BLaER1 treated with 17β-estradiol and CSF1 and Interleukin-3, amounts not matched to agents 10 nM and 100 nM (cell line): ENCODE measurements around the gene ARHGAP4.

ENCODE experiments used
- H3K27ac ChIP-seq, 11 experiments: shearing (Covaris generic); formaldehyde crosslinking; 2 replicates each; pipeline ENCODE4 v1.8.1; 2022
- H3K27me3 ChIP-seq, 11 experiments: shearing (Covaris generic); formaldehyde crosslinking; 2 replicates each; pipeline ENCODE4 v1.8.1; 2022
- H3K36me3 ChIP-seq, 11 experiments: shearing (Covaris generic); formaldehyde crosslinking; 2 replicates each; pipeline ENCODE4 v1.8.1; 2022
- H3K4me1 ChIP-seq, 10 experiments: shearing (Covaris generic); formaldehyde crosslinking; 2 replicates each; pipeline ENCODE4 v1.8.1; 2022
- H3K4me2 ChIP-seq, 11 experiments: shearing (Covaris generic); formaldehyde crosslinking; 2 replicates each; pipeline ENCODE4 v1.8.1; 2022
- H3K4me3 ChIP-seq, 10 experiments: shearing (Covaris generic); formaldehyde crosslinking; 2 replicates each; pipeline ENCODE4 v1.8.1; 2022
- H3K9ac ChIP-seq, 11 experiments: shearing (Covaris generic); formaldehyde crosslinking; 2 replicates each; pipeline ENCODE4 v1.8.1; 2022
- H3K9me3 ChIP-seq, 11 experiments: shearing (Covaris generic); formaldehyde crosslinking; replicated peaks in 1 of 11; 2 replicates each; pipeline ENCODE4 v1.8.1; 2022
- H4K20me1 ChIP-seq, 11 experiments: shearing (Covaris generic); formaldehyde crosslinking; 2 replicates each; pipeline ENCODE4 v1.8.1; 2022
- Cebpa-rat ChIP-seq, 11 experiments: shearing (Covaris generic); IDR thresholded peaks; 2 replicates each; pipeline ENCODE4 v1.8.1; 2022

Gene ARHGAP4

GRCh38 chrX:153882557-153882956 lies 43.5 kb downstream of the ARHGAP4 start:
- Histone ChIP-seq H3K4me2 (peak overlapping the region; percentile 54 to 93 (median 74)), H3K27ac (no peak overlapping the region), H3K4me3 (no peak overlapping the region), H3K4me1 (peaks cover 79 to 91% (median 82%) of the 10 kb centered on the region in 10 experiments), H3K9me3 (peaks cover 0 to 20% (median 6%) of the 10 kb centered on the region in 11 experiments; a peak in 7 of 22 replicates), H3K27me3 (peaks cover 79 to 99% (median 98%) of the 10 kb centered on the region in 11 experiments), H4K20me1 (peaks cover 0 to 91% (median 49%) of the 10 kb centered on the region in 11 experiments; a peak in 17 of 22 replicates), H3K36me3 (no peaks in the 10 kb centered on the region), H3K9ac (peak overlapping the region in 4 of 11 experiments; percentile 39 to 56 (median 42); a peak in 3 of 22 replicates)
- TF ChIP-seq Cebpa-rat (IDR thresholded peaks at IDR 0.05) = no peak

- Histone ChIP-seq H3K4me1 (peaks cover 79 to 92% (median 85%) of the 10 kb centered on the region in 10 experiments), H3K9ac (peak overlapping the region in 3 of 11 experiments; percentile 4 to 26 (median 18); a peak in 1 of 22 replicates), H4K20me1 (peaks cover 0 to 88% (median 49%) of the 10 kb centered on the region in 11 experiments; a peak in 17 of 22 replicates), H3K27ac (peak overlapping the region in 3 of 11 experiments; percentile 14 to 38 (median 25); a peak in 2 of 22 replicates), H3K4me2 (peak overlapping the region; percentile 54 to 93 (median 74); a peak in 21 of 22 replicates), H3K27me3 (peaks cover 79 to 97% (median 95%) of the 10 kb centered on the region in 11 experiments), H3K4me3 (no peak overlapping the region), H3K9me3 (peaks cover 0 to 18% (median 6%) of the 10 kb centered on the region in 11 experiments; a peak in 6 of 22 replicates), H3K36me3 (no peaks in the 10 kb centered on the region)
- TF ChIP-seq Cebpa-rat (IDR thresholded peaks at IDR 0.05) = no peak
Measured at GRCh38 chrX:153882086-153882498, 44.0 kb downstream of the ARHGAP4 start.

GRCh38 chrX:153881281-153881680 lies 44.8 kb downstream of the ARHGAP4 start:
- Histone ChIP-seq H3K4me3 (no peak overlapping the region; a peak in 1 of 20 replicates), H3K27ac (peak overlapping the region in 1 of 11 experiments; percentile 22; a peak in 1 of 22 replicates), H3K9me3 (peaks cover 0 to 10% (median under 1%) of the 10 kb centered on the region in 11 experiments; a peak in 4 of 22 replicates), H4K20me1 (peaks cover 0 to 81% (median 49%) of the 10 kb centered on the region in 11 experiments; a peak in 17 of 22 replicates), H3K4me1 (peaks cover 81 to 95% (median 87%) of the 10 kb centered on the region in 10 experiments), H3K4me2 (peak overlapping the region; percentile 59 to 93 (median 74); a peak in 18 of 22 replicates), H3K36me3 (no peaks in the 10 kb centered on the region), H3K27me3 (peaks cover 71 to 90% (median 87%) of the 10 kb centered on the region in 11 experiments), H3K9ac (0 out of 22 replicates have a peak overlapping the region, but pooled peaks of 1 of the 11 experiments have one; percentile 18)
- no peak for TF ChIP-seq Cebpa-rat (IDR thresholded peaks at IDR 0.05)

- Histone ChIP-seq H3K27me3 (peaks cover 65 to 86% (median 81%) of the 10 kb centered on the region in 11 experiments), H3K4me3 (peak overlapping the region in 2 of 10 experiments; percentile 22 to 42; a peak in 1 of 20 replicates), H3K36me3 (no peaks in the 10 kb centered on the region), H3K4me2 (peak overlapping the region; percentile 59 to 93 (median 74)), H3K4me1 (peaks cover 78 to 91% (median 85%) of the 10 kb centered on the region in 10 experiments), H3K9me3 (peaks cover 0 to 9% (median 0%) of the 10 kb centered on the region in 11 experiments; a peak in 2 of 22 replicates), H3K9ac (peak overlapping the region in 3 of 11 experiments; percentile 10 to 70 (median 54); a peak in 3 of 22 replicates), H3K27ac (peak overlapping the region in 2 of 11 experiments; percentile 75 to 80; a peak in 5 of 22 replicates), H4K20me1 (peaks cover 0 to 83% (median 49%) of the 10 kb centered on the region in 11 experiments; a peak in 17 of 22 replicates)
- TF ChIP-seq Cebpa-rat (IDR thresholded peaks at IDR 0.05) = no peak
Measured at GRCh38 chrX:153880440-153880815, 45.6 kb downstream of the ARHGAP4 start.

GRCh38 chrX:153879741-153880439 lies 46.2 kb downstream of the ARHGAP4 start:
- Histone ChIP-seq H3K9ac (peak overlapping the region in 6 of 11 experiments; percentile 54 to 75 (median 62); a peak in 9 of 22 replicates), H3K4me1 (peaks cover 73 to 85% (median 80%) of the 10 kb centered on the region in 10 experiments), H3K4me2 (peak overlapping the region; percentile 59 to 93 (median 74)), H3K4me3 (peak overlapping the region in 6 of 10 experiments; percentile 5 to 43 (median 35); a peak in 8 of 20 replicates), H3K36me3 (no peaks in the 10 kb centered on the region), H3K27me3 (peaks cover 61 to 82% (median 78%) of the 10 kb centered on the region in 11 experiments), H4K20me1 (peaks cover 0 to 83% (median 52%) of the 10 kb centered on the region in 11 experiments; a peak in 17 of 22 replicates), H3K9me3 (peaks cover 0 to 3% (median 0%) of the 10 kb centered on the region in 11 experiments; a peak in 1 of 22 replicates), H3K27ac (peak overlapping the region in 7 of 11 experiments; percentile 60 to 80 (median 70); a peak in 12 of 22 replicates)
- no peak for TF ChIP-seq Cebpa-rat (IDR thresholded peaks at IDR 0.05)

- H3K9ac ChIP-seq = peak overlapping the region in 8 of 11 experiments; percentile 30 to 75 (median 60); a peak in 16 of 22 replicates
- H3K4me1 ChIP-seq = peaks cover 66 to 78% (median 75%) of the 10 kb centered on the region in 10 experiments
- H3K27me3 ChIP-seq = peaks cover 61 to 82% (median 78%) of the 10 kb centered on the region in 11 experiments
- H4K20me1 ChIP-seq = peaks cover 7 to 83% (median 54%) of the 10 kb centered on the region in 11 experiments; a peak in 17 of 22 replicates
- H3K27ac ChIP-seq = peak overlapping the region in 8 of 11 experiments; percentile 43 to 80 (median 69); a peak in 16 of 22 replicates
- TF ChIP-seq Cebpa-rat (IDR thresholded peaks at IDR 0.05) = no peak
- no peaks in the 10 kb centered on the region for H3K9me3 ChIP-seq
- H3K36me3 ChIP-seq = no peaks in the 10 kb centered on the region
- H3K4me2 ChIP-seq = peak overlapping the region; percentile 59 to 93 (median 74)
- H3K4me3 ChIP-seq = peak overlapping the region in 7 of 10 experiments; percentile 5 to 50 (median 38); a peak in 10 of 20 replicates
Measured at GRCh38 chrX:153878969-153879653, 47.0 kb downstream of the ARHGAP4 start.

- Histone ChIP-seq H3K4me2 (peak overlapping the region; percentile 59 to 93 (median 74)), H3K27me3 (peaks cover 61 to 82% (median 78%) of the 10 kb centered on the region in 11 experiments), H3K9ac (peak overlapping the region in 7 of 11 experiments; percentile 54 to 75 (median 62); a peak in 14 of 22 replicates), H3K9me3 (no peaks in the 10 kb centered on the region), H3K4me3 (peak overlapping the region in 6 of 10 experiments; percentile 5 to 42 (median 22); a peak in 4 of 20 replicates), H3K4me1 (peaks cover 59 to 71% (median 68%) of the 10 kb centered on the region in 10 experiments), H4K20me1 (peaks cover 11 to 83% (median 54%) of the 10 kb centered on the region in 11 experiments; a peak in 18 of 22 replicates), H3K36me3 (no peaks in the 10 kb centered on the region), H3K27ac (peak overlapping the region in 8 of 11 experiments; percentile 43 to 80 (median 69); a peak in 15 of 22 replicates)
- TF ChIP-seq Cebpa-rat (IDR thresholded peaks at IDR 0.05) = no peak
Measured at GRCh38 chrX:153878345-153878744, 47.7 kb downstream of the ARHGAP4 start.
